ENCODE results near the gene NTMT1. TPM values are rescaled to one million over a fixed set of nuclear protein-coding genes. Genes with fewer than 3 reads are reported as not detected.

NTMT1 gene
- total RNA-seq, 1 experiment from 2014 or later = 47.8 TPM

DNA sequence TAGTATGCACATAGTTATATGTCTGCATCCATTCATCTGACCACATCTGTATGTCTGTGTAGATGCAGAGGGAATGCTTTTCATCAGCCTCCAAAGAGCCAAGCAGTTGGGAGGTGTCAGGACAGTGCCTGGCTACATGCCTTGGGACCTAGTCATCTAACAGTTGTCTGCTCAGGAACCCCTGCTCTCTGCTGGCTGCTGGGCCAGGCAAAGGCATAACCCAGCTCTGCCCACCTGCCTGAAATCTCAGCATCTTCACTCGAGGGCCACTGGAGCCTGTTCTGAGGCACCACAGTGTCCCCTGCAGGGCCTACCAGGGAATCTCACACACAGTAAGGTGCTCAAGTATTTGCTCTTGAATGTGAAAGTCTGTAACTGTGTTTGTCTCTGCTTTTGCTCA lies 8.8 kb upstream of the NTMT1 start:
- DNase-seq = peak; percentile 67 to 74
- Histone ChIP-seq H3K36me3 (no peaks in the 10 kb centered on the region), H3K4me3 (no peak overlapping the region), H3K27me3 (peaks cover 48% of the 10 kb centered on the region), H3K4me1 (no peaks in the 10 kb centered on the region), H3K9me3 (replicated peaks) (no peaks in the 10 kb centered on the region), H3K27ac (no peak overlapping the region)

DNA sequence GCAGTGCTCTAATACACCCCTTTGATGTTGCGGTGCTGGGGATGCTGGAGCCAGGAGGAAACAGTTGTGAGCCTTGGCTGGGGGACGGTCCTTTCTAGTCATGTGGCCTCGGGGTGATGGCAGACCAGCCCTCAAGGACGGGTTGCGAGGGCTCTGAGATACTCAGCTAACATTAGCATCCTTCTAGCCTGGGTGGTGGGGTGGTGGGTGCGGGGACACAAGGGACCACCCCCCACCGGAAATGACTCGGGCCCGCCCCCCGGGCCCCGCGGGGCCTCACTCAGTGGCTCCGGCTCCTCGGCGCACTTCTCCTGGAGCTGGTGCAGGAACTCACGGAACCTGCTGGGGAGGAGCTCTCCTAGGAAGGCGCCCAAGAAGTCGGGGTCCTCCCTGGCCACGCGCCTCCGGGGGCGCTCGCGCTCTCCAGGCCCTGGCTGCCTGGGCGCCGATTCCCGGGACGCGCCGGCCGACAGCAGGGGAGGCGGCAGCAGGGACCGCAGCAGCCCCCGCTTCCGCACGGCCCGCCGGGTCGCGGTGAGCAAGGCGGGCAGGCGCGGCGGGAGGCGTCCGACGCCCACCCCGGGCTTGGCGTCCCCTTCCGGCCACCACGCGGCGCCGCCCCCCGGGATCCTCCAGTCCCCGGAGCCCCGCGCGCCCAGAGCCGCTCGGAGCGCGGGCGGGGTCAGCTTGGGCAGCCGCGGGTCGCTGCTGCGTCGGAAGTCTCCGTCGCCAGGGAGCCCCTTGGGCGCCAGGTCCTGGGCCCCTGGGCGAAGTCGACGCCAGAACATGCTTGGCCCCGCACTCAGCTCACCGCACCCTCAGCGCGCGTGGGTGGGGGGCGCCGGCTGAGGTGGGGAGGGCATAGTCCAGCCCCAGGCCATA lies 5.9 kb upstream of the NTMT1 start:
- H3K9me3 ChIP-seq (replicated peaks) = no peaks in the 10 kb centered on the region
- H3K4me1 ChIP-seq = no peaks in the 10 kb centered on the region
- peaks cover 23% of the 10 kb centered on the region for H3K27me3 ChIP-seq
- DNase-seq = peak in 1 of 2 experiments; percentile 56
- peak overlapping the region; percentile 51 for H3K4me3 ChIP-seq
- no peaks in the 10 kb centered on the region for H3K36me3 ChIP-seq
- H3K27ac ChIP-seq = no peak overlapping the region

DNA sequence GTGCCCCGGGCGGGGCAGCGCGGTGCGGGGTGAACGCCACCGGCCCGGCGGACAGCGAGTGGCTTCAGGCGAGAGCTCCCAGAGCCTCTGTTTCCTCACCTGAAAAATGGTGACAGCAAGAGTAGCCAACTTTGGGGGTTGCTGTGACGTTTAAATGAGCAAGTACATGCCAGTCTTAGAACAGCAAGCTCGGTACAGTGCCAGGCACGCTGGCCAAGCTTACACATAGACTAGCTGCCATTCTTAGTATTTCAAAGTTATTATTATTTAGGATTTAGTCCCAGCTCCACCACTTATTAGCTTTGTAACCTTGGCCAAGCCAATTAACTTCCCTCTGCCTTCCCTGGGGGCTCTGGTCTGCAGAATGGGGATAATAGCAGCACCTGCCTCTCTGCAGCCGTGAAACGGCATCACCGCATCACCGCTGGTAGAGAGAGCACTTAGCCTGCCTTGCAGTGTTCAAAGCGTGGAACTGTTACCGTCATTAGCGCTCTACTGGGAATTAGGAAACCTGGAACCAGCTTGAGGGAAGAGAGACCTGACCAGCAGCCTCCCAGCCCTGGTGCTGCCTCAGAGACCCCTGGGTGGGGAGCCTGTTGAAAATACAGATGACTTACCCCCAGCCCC lies 5.2 kb upstream of the NTMT1 start, which contains the start of gene C9orf50:
Gene C9orf50, minus strand, starts transcription at position 433 of the 627 bp plus-strand sequence. CDS start 527 bp downstream, outside the sequence.
- Histone ChIP-seq H3K36me3 (no peaks in the 10 kb centered on the region), H3K9me3 (replicated peaks) (no peaks in the 10 kb centered on the region), H3K27me3 (peaks cover 23% of the 10 kb centered on the region), H3K27ac (no peak within 1 kb of the TSS), H3K4me3 (peak within 1 kb of the TSS; percentile 51), H3K4me1 (no peaks in the 10 kb centered on the region)
- no peak for DNase-seq

DNA sequence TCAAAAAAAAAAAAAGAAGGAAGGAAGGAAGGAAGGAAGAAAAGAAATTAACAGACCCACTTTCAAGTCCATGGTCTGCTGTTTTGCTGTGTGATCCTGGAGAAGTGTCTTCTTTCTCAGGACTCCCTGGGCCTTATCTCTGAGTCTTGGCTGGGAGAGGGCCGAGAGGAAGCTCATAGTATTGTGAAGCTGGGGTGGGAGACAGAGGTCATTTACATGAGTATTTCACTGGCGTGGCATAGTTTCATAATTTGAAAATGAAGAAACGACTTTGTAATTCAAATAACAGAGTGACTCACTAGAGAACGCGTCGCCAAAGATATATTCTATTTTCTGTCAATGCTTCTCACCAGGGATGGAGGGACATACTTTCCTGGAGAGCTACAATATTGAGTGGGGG lies 2.6 kb upstream of the NTMT1 start:
- Histone ChIP-seq H3K36me3 (no peaks in the 10 kb centered on the region), H3K27me3 (peaks cover 23% of the 10 kb centered on the region), H3K27ac (no peak overlapping the region), H3K9me3 (replicated peaks) (no peaks in the 10 kb centered on the region), H3K4me3 (no peak overlapping the region), H3K4me1 (peaks cover 14% of the 10 kb centered on the region)
- no peak for DNase-seq

DNA sequence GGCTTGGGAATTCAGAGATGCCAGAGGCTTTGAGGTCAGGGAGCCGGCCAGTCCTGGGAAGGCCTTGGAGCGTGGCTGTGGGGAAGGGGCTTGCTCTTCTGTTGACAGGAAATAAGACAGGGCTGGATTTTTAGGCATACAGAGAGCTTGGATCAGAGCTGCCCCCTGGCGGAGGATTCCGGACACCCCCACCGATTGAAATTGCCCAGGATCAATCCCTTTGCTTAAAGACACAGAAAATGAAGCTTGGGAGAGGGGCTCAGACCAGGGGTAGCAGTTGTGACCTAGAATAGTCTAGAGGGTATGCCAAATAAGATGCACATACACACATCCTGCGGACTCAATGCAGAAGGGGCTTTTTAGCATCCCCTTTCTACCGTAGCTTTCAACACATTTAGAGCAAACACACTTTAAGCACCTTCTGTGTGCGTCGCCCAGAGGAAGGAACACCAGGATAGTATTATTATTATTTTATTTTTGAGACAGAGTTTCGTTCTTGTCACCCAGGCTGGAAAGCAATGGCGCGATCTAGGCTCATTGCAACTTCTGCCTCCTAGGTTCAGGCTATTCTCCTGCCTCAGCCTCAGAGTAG lies 1.7 kb upstream of the NTMT1 start:
- DNase-seq = peak; percentile 72 to 84
- H3K4me1 ChIP-seq = peaks cover 18% of the 10 kb centered on the region
- no peaks in the 10 kb centered on the region for H3K36me3 ChIP-seq

DNA sequence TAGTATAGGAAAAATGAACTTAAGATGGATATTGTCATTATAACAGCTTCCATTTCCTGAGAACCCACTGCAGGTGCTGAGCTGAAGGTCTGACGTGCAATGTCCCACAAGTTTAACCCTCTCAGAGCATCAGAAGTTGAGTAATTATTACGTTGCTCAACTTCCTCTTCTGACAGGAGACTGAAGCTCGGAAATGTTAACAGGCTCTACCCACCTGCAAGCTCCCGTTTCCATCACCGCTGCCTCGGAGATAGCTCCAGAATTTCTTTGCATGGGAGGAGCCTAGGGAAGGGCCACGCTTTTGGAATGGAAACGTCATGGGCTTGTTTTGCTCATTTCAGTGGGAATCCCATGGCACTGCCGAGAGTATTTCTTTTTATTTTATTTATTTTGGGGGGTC lies 1.0 kb upstream of the NTMT1 start:
- Histone ChIP-seq H3K27ac (no peak overlapping the region), H3K4me3 (no peak overlapping the region)
- no peak for DNase-seq

More for the DNA sequence above, 1.7 kb upstream of the NTMT1 start:
- Histone ChIP-seq H3K9me3 (replicated peaks) (no peaks in the 10 kb centered on the region), H3K27me3 (peaks cover 19% of the 10 kb centered on the region), H3K4me3 (no peak overlapping the region), H3K27ac (no peak overlapping the region)

DNA sequence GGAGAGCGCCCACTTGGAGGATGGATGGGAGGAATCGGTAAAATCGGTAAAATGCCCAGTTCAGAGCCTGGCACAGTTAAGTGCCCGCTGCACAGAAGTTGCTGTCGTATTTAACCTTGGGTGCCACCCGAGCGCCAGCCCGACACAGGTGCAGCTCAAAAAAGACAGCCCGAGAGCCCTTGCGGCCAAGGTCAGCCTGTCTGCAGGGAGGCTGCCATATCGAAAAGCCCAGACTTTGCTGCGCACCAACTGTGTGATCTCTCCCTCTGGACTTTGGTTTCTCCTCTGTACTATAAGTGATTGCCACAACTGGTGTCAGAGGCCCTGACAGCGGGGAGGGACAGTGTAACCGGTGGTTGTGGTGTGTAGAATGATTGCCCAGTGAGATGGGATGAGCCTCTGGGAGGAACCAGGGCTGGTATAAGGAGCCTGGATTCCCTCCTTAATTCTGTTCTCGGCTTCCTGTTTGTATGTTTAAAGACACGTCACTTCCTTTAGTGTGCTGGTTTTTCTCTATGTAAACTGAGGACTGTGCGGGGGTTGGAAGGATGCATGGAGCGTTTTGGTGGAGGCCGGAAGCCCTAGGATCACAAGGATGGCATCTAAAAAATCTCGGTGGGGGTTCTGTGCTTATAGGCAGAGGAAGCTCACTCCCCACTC lies 792 bp downstream of the NTMT1 start:
- Histone ChIP-seq H3K27ac (peak overlapping the region; percentile 84), H3K9me3 (replicated peaks) (no peaks in the 10 kb centered on the region), H3K27me3 (peaks cover 2% of the 10 kb centered on the region; the same call in 1 of the 2 replicates), H3K36me3 (no peaks in the 10 kb centered on the region), H3K4me1 (peaks cover 18% of the 10 kb centered on the region), H3K4me3 (peak overlapping the region; percentile 76)
- DNase-seq = peak in 1 of 2 experiments; percentile 58

More for the DNA sequence above, 1.0 kb upstream of the NTMT1 start:
- peaks cover 14% of the 10 kb centered on the region for H3K27me3 ChIP-seq
- H3K36me3 ChIP-seq = no peaks in the 10 kb centered on the region
- H3K9me3 ChIP-seq (replicated peaks) = no peaks in the 10 kb centered on the region
- H3K4me1 ChIP-seq = peaks cover 18% of the 10 kb centered on the region

DNA sequence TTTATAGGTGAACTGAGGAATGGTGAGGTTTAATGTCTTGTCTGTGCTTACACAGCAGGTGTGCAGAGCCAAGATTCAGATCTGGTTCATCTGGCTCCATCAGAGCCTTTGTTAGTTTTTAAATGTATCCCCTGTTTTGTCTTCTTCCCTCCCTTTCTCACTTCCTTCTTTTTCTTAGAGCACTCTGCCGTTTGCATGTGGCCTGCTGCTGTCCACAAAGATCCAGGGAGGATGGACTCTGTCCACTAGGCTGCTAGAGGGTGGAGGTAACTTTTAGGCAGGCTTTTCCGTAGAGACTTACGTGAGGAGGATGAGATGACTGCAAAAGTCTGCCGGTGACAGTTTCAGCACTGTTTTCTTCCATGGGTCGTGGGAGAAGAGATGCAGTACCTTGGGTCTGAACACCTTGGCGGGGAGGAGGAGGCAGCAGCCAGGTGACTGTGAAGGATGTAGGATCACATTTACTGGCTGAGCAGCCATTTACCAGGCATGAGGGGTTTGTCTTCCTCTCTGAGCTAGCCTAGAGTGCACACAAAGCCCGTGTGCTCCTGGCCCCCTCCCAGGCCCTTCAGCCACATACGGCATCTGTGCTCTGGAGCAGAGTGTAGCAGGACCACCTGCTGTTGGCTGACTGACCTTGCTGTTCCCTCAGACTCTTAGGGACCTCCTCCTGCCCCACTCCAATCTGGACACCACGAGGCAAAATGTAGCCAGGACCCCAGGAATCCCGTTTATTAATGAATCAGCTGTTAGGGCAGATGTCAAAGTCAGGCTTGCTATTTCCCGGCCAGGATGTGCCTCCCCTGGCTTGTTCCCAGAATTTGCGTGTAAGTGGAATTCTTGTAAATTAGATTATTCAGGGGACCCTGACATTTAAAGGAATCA lies 1.8 kb downstream of the NTMT1 start:
- Histone ChIP-seq H3K4me3 (peak overlapping the region; percentile 76), H3K9me3 (replicated peaks) (no peaks in the 10 kb centered on the region), H3K27ac (no peak overlapping the region), H3K4me1 (peaks cover 18% of the 10 kb centered on the region), H3K36me3 (peaks cover 5% of the 10 kb centered on the region; the same call in 1 of the 2 replicates), H3K27me3 (no peaks in the 10 kb centered on the region)
- peak; percentile 56 to 57 for DNase-seq

DNA sequence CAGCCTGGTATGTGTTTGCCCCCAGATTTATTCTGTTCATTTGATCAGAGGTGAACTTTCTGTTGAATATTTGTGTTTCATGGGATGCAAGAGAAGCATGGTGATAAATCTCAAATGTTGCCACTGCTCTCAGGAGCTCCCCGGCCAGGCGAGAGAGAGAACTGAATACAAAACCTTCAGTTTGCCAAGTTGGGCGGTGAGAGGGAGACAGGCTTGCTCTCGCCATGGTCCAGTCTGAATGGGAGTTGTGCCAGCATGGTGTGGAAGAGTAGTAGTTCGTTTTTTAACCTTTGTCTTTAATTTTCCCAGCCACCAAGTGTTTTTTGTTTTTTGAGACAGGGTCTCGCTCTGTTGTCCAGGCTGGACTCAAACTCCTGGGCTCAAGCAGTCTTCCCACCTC lies 2.7 kb downstream of the NTMT1 start:
- no peak overlapping the region for H3K4me3 ChIP-seq
- H3K27ac ChIP-seq = no peak overlapping the region
- peaks cover 18% of the 10 kb centered on the region for H3K4me1 ChIP-seq
- no peaks in the 10 kb centered on the region for H3K9me3 ChIP-seq (replicated peaks)
- H3K27me3 ChIP-seq = no peaks in the 10 kb centered on the region
- DNase-seq = no peak
- H3K36me3 ChIP-seq = peaks cover 10% of the 10 kb centered on the region

DNA sequence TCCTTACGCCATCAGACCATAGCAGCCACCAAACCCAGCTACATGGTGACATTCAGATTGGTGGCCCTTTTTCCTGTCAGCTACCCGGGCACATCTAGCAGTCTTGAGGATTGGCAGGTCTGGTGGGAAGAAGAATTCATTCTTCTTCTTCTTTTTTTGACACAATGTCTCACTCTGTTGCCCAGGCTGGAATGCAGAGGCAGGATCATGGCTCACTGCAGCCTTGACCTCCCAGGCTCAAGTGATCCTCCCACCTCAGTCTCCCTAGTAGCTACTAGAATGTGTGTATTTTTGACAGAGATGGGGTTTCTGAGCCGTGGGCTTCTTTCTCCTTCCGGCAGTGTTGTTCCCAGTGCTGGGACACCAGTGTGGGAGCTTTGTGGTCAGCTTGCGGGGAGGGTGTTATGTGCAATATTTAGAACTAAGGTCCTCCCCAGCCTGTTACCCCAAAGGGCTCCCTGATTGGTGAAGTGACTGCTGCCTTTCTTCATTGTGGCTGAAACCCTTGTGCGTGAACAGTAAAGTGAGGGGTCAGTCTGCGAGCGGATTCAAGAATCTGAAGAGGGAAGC lies 3.4 kb downstream of the NTMT1 start:
- no peak overlapping the region for H3K27ac ChIP-seq
- H3K4me1 ChIP-seq = peaks cover 18% of the 10 kb centered on the region
- no peak overlapping the region for H3K4me3 ChIP-seq
- no peak for DNase-seq
- peaks cover 14% of the 10 kb centered on the region for H3K36me3 ChIP-seq
- no peaks in the 10 kb centered on the region for H3K9me3 ChIP-seq (replicated peaks)
- H3K27me3 ChIP-seq = no peaks in the 10 kb centered on the region

DNA sequence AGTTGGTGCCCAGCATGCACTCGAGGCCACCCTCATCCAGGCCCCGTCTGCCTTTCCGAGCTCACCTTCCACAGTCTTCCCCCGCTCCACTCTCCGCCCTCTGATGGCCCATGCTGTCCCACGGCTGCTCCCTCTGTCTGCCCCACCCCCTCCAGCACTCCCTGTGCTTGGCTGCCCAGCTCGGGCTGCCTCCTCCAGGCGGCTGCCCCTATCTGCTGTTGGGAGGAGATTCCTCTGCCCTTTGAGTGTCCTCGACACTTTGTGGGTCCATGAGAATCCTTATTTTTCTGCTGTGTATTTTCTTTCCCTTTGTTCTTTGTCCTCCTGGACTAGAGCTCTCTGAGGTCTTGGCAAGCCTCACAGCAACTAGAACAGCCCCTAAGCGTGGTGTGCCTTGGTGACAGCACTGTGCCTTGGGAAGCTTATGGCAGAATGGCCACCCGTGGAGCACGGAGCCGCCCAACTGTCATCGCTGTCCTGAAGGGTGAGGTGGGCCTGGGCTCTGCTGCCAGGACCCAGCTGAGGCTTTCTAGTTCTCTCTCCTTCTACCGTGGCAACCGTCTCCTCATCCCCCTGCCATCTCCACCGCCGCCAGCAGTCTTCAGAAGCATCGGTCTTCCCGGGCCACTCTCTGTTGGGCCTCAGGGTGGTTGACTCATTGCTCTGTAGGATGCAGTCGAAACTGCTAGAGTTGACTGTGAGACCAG lies 5.2 kb downstream of the NTMT1 start:
- H3K27me3 ChIP-seq = no peaks in the 10 kb centered on the region
- DNase-seq = no peak
- H3K4me1 ChIP-seq = peaks cover 18% of the 10 kb centered on the region
- H3K36me3 ChIP-seq = peaks cover 30% of the 10 kb centered on the region
- H3K4me3 ChIP-seq = no peak overlapping the region
- no peaks in the 10 kb centered on the region for H3K9me3 ChIP-seq (replicated peaks)
- H3K27ac ChIP-seq = no peak overlapping the region

DNA sequence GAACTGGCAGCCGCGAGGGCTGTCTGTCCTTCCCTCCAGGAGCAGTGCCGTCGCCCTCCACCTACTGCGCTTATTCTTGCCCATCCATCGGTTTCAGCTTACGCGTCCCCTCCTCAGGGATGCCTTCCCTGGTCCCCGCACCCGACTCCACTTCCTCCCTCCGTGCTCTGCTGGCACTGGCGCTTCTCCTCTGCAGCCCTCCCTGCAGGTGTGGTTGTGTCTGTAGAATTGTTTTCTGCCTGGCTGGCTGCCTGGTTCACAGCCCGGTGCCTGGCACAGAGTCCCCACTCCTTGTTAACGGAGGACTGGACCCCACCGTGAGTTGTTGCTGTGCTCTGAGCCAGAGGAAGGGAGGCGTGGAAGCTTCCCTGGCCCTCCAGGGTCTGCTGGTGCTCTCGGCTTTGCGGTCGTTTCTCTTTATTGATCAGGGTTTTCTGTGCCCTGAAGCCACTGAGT lies 5.7 kb downstream of the NTMT1 start:
- Histone ChIP-seq H3K4me3 (no peak overlapping the region), H3K27ac (no peak overlapping the region), H3K36me3 (peaks cover 35% of the 10 kb centered on the region), H3K9me3 (replicated peaks) (no peaks in the 10 kb centered on the region), H3K27me3 (no peaks in the 10 kb centered on the region), H3K4me1 (peaks cover 18% of the 10 kb centered on the region)
- no peak for DNase-seq

DNA sequence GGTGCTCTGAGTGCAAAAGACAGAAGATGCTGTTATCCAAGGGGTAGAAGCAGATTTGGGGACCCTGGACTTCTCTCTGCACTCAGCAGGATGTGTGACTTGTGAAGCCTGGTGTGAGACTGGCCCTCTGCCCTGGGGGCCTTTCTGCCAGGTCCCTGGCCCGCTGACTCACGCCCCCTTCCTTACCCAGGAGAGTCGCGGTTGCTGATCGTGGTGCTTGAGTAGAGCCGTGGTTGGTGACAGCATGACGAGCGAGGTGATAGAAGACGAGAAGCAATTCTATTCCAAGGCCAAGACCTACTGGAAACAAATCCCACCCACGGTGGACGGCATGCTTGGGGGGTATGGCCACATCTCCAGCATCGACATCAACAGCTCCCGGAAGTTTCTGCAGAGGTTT lies 6.5 kb downstream of the NTMT1 start:
- H3K27ac ChIP-seq = no peak overlapping the region

More for the DNA sequence above, 6.5 kb downstream of the NTMT1 start:
- H3K36me3 ChIP-seq = peaks cover 43% of the 10 kb centered on the region
- peaks cover 13% of the 10 kb centered on the region for H3K4me1 ChIP-seq
- DNase-seq = no peak
- H3K4me3 ChIP-seq = no peak overlapping the region
- H3K27me3 ChIP-seq = no peaks in the 10 kb centered on the region
- no peaks in the 10 kb centered on the region for H3K9me3 ChIP-seq (replicated peaks)

All from SJCRH30 (cell line).